Measurements from ENCODE around the gene DDIT3.

Gene DDIT3

GRCh38 chr12:57546438-57547287 is 26.3 kb upstream of the DDIT3 start, which contains the start of gene DCTN2:
TSS of gene DCTN2 (minus strand) at chr12:57547192. CDS start at chr12:57547063, 129 bp downstream.
- DNase-seq = peak; percentile 98

- DNase-seq = no peak
Measured at GRCh38 chr12:57545809-57546437, 25.6 kb upstream of the DDIT3 start.

GRCh38 chr12:57543581-57543980 is 23.3 kb upstream of the DDIT3 start:
- no peak for DNase-seq

GRCh38 chr12:57541717-57542116 is 21.4 kb upstream of the DDIT3 start:
- DNase-seq = no peak

- no peak for DNase-seq
Measured at GRCh38 chr12:57541001-57541400, 20.7 kb upstream of the DDIT3 start.

- no peak for DNase-seq
Measured at GRCh38 chr12:57539134-57539768, 18.9 kb upstream of the DDIT3 start.

- DNase-seq = no peak
Measured at GRCh38 chr12:57536597-57536942, 16.3 kb upstream of the DDIT3 start.

- no peak for DNase-seq
Measured at GRCh38 chr12:57535764-57536596, 15.7 kb upstream of the DDIT3 start.

- DNase-seq = no peak
Measured at GRCh38 chr12:57534991-57535543, 14.8 kb upstream of the DDIT3 start.

- DNase-seq = no peak
Measured at GRCh38 chr12:57534250-57534649, 13.9 kb upstream of the DDIT3 start.

GRCh38 chr12:57533108-57533507 is 12.8 kb upstream of the DDIT3 start:
- DNase-seq = no peak

- DNase-seq = no peak
Measured at GRCh38 chr12:57531836-57532235, 11.5 kb upstream of the DDIT3 start.

GRCh38 chr12:57530396-57531142 is 10.3 kb upstream of the DDIT3 start:
- no peak for DNase-seq

GRCh38 chr12:57529831-57530230 is 9.5 kb upstream of the DDIT3 start:
- DNase-seq = no peak

- no peak for DNase-seq
Measured at GRCh38 chr12:57528831-57529555, 8.7 kb upstream of the DDIT3 start.

GRCh38 chr12:57528176-57528575 is 7.9 kb upstream of the DDIT3 start:
- DNase-seq = no peak

GRCh38 chr12:57527184-57527583 is 6.9 kb upstream of the DDIT3 start:
- DNase-seq = no peak

- no peak for DNase-seq
Measured at GRCh38 chr12:57526477-57527126, 6.3 kb upstream of the DDIT3 start.

GRCh38 chr12:57525615-57526383 is 5.5 kb upstream of the DDIT3 start:
- DNase-seq = no peak
